ENCODE results near the gene KIAA0586.
"Not testable (repeated sequence)": the region's sequence is repeated elsewhere in the genome, so short reads cannot be mapped to it uniquely, and the experiment has no call there.

KIAA0586 gene

DNA sequence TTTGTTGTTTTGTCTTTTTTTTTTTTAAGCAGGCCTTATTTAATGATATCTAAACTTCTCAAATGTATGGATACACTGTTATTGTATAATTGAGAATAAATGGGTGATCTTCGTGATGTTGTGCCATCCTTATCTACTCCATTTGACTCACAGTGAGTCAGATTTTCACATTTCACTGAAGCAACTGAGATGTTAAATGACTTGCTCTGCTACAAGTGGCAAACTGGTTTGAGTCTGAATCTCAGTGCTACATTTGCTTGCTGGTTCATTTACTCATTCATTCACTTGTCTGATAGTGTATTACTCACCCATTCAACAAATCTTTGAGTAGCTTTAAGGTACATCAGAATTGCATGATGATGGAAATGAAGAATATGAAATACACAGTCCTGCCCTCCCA lies 2.6 kb downstream of the KIAA0586 start:
- Mint-ChIP-seq H3K4me1 (peaks cover 22% of the 10 kb centered on the region), H3K4me3 (no peak overlapping the region), H3K36me3 (peaks cover 16% of the 10 kb centered on the region), H3K27me3 (no peaks in the 10 kb centered on the region), H3K27ac (no peak overlapping the region), H3K9me3 (no peaks in the 10 kb centered on the region)
- ATAC-seq: no peak

DNA sequence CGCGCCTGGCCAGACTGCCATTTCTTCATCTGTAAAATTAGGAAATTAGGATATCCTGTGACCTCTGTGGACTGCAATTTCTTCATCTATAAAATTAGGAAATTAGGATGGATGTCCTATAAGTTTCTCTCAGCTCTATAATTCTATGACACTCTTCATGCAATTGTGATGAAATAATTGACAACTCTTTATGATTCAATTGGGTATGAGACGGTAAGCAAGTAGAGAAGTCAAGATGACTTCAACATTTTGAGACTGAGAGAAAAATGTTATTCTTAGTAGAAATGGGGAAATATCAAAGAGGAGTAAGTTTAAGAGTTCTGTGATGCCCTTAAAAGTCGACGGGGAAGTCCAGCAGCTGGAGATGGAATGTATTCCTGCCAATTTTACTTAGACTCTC lies 12.0 kb downstream of the KIAA0586 start:
- Mint-ChIP-seq H3K27me3 (no peaks in the 10 kb centered on the region), H3K4me3 (no peak overlapping the region), H3K27ac (no peak overlapping the region), H3K36me3 (peaks cover 69% of the 10 kb centered on the region), H3K9me3 (no peaks in the 10 kb centered on the region), H3K4me1 (no peaks in the 10 kb centered on the region)
- no peak for ATAC-seq

DNA sequence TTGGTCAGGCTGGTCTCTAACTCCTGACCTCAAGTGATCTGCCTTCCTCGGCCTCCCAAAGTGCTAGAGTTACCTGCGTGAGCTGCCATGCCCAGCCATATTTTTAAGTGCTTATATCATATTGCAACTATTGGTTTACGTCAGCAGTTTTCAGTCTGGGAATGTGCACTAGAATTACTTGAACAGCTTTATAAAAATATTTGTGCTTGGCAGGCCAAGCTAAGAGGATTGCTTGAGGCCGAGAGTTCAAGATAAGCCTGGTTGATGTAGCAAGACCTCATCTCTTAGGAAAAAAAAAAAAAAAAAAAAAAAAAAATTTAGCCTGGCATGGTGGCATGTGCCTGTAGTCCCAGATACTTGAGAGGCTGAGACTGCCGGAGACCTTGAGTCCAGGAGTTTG lies 17.1 kb downstream of the KIAA0586 start:
- Mint-ChIP-seq H3K4me1 (no peaks in the 10 kb centered on the region), H3K9me3 (no peaks in the 10 kb centered on the region), H3K27me3 (no peaks in the 10 kb centered on the region), H3K27ac (no peak overlapping the region), H3K36me3 (peaks cover 36% of the 10 kb centered on the region), H3K4me3 (no peak overlapping the region)
- no peak for ATAC-seq

DNA sequence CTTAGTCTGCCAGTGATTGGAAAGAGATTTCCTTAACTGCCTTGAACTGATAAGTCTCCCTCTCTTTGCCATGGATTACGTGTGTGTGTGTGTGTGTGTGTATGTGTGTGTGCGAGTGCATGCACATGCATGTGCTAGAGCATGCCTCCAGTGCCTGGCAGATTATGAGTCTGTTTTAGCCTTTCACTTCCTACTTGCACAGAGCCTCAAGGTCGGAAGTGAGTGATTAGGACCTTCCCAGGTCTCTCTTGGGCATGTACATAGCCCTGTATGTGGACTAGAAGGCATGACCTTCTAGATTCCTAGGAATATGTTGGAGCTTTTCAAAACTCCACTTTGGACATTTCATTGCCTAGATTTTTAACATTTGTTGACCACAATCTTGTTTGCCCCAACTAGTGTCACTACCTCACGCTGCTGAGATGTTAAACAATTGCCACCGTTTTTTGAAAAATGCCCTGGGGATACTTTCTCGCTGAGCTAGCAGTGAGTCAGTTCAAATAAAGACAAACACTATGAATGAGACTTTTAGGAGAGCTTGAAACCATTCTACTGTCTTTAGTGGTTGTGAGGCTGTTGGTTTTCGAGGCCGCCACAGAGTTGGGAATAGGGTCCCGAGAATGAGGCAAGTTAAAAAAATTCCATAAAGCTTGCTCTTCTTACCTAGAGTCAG lies 28.2 kb downstream of the KIAA0586 start:
- H3K9me3 Mint-ChIP-seq: no peaks in the 10 kb centered on the region
- no peak for ATAC-seq
- H3K27me3 Mint-ChIP-seq: no peaks in the 10 kb centered on the region
- H3K27ac Mint-ChIP-seq: no peak overlapping the region
- H3K36me3 Mint-ChIP-seq: peaks cover 52% of the 10 kb centered on the region
- H3K4me3 Mint-ChIP-seq: no peak overlapping the region
- H3K4me1 Mint-ChIP-seq: no peaks in the 10 kb centered on the region

DNA sequence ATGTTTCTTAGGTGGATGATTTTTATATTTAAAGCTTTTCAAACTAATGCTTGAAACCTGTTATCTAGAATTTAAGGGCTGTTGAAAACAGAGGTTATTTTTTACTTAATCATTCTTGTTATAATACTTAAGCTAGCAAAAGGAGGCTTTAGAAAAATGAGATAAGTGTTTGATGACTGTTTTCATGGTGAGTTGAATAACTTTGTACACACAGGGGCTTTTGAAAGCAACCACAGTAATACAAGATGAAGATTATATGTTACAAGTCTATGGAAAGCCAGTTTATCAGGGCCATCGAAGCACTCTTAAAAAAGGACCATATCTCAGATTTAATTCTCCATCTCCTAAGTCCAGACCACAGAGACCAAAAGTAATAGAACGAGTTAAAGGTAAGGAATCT lies 33.3 kb downstream of the KIAA0586 start:
- H3K4me1 Mint-ChIP-seq: no peaks in the 10 kb centered on the region
- no peak for ATAC-seq
- H3K27ac Mint-ChIP-seq: no peak overlapping the region
- no peaks in the 10 kb centered on the region for H3K9me3 Mint-ChIP-seq
- no peaks in the 10 kb centered on the region for H3K27me3 Mint-ChIP-seq
- peaks cover 53% of the 10 kb centered on the region for H3K36me3 Mint-ChIP-seq
- H3K4me3 Mint-ChIP-seq: no peak overlapping the region

DNA sequence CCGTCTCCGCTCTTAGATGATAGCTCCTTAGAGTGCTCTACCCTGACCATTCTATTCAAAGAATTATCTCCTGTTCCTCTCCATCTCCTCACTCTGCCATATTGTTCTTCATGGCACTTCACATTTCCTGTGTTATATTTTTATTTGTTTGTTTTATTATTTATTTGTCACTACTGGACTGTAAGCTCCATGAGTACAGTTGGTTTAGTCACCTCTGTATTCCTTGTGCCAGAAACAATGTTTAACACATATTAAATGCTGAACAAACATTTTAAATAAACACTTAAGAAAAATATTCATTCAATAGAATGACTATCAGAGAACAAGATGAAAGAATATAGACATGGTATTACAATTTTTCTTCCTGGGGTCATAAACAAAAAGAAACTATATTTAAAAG lies 35.6 kb downstream of the KIAA0586 start:
- no peaks in the 10 kb centered on the region for H3K27me3 Mint-ChIP-seq
- H3K4me3 Mint-ChIP-seq: no peak overlapping the region
- H3K4me1 Mint-ChIP-seq: no peaks in the 10 kb centered on the region
- no peak overlapping the region for H3K27ac Mint-ChIP-seq
- no peak for ATAC-seq
- no peaks in the 10 kb centered on the region for H3K9me3 Mint-ChIP-seq
- peaks cover 49% of the 10 kb centered on the region for H3K36me3 Mint-ChIP-seq

DNA sequence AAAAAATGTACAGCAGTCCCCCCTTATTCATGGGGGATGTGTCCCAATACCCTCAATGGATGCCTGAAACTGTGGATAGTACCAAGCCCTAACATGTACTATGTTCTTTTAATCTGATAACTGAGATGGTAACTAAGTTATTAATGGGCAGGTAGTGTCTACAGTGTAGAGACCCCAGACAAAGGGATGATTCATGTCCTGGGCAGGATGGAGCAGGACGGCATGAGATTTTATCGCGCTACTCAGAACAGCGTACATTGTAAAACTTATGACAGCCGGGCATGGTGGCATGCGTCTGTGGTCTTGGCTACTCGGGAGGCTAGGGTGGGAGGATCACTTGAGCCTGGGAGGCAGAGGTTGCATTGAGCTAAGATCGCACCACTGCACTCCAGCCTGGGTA lies 37.1 kb downstream of the KIAA0586 start:
- no peaks in the 10 kb centered on the region for H3K4me1 Mint-ChIP-seq
- ATAC-seq: no peak
- no peaks in the 10 kb centered on the region for H3K27me3 Mint-ChIP-seq
- H3K9me3 Mint-ChIP-seq: no peaks in the 10 kb centered on the region
- peaks cover 60% of the 10 kb centered on the region for H3K36me3 Mint-ChIP-seq
- no peak overlapping the region for H3K4me3 Mint-ChIP-seq
- no peak overlapping the region for H3K27ac Mint-ChIP-seq

DNA sequence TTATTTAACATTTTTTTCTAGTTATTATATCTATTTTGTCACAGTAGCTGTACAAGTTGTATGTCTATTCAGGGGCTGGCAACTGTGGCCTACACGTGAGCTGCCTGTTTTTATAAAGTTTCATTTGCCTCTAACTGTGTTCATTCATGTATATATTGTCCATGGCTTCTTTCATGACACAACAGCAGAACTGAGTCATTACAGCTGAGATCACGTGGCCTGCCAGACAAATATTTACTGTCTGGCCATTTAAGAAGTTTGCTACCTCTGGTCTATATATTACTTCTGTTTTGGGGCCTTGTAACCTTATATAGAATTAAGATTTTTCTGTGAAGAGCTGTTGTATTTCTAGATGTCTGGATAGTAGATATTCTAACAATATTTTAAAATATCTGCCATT lies 37.9 kb downstream of the KIAA0586 start:
- Mint-ChIP-seq H3K4me1 (no peaks in the 10 kb centered on the region), H3K27me3 (no peaks in the 10 kb centered on the region), H3K36me3 (peaks cover 55% of the 10 kb centered on the region), H3K4me3 (no peak overlapping the region), H3K27ac (no peak overlapping the region), H3K9me3 (no peaks in the 10 kb centered on the region)
- no peak for ATAC-seq

DNA sequence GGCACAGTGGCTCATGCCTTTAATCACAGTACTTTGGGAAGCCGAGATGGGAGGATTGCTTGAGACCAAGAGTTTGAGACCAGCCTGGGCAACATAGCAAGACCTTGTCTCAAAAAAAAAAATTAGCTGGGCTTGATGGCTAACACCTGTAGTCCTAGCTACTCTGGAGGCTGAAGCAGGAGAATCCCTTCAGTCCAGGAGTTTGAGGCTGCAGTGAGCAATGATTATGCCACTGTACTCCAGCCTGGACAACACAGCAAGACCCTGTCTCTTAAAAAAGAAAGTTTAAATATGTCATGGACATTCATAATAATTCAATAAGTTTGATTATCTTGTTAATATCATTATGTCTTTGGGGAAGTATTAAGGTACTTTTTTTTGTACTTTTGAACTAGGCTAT lies 38.9 kb downstream of the KIAA0586 start:
- Mint-ChIP-seq H3K9me3 (no peaks in the 10 kb centered on the region), H3K4me1 (no peaks in the 10 kb centered on the region), H3K4me3 (no peak overlapping the region), H3K36me3 (peaks cover 48% of the 10 kb centered on the region), H3K27me3 (no peaks in the 10 kb centered on the region), H3K27ac (no peak overlapping the region)
- ATAC-seq: no peak

DNA sequence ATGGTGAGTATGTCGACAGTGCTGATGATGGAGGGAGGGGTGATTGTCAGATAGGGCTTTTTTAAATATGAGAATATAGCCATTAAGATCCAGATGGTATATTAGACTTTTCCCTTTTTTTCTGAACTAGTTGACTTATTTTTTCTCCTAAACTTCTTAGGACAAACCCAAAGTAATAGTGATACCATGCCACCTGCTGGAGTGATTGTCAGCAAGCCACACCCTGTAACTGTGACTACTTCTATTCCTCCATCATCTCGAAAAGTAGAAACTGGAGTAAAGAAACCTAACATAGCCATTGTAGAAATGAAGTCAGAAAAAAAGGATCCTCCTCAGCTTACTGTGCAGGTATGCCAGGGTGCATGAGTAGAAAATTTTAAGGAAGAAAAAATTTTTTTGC lies 40.1 kb downstream of the KIAA0586 start:
- no peaks in the 10 kb centered on the region for H3K27me3 Mint-ChIP-seq
- ATAC-seq: no peak
- peaks cover 52% of the 10 kb centered on the region for H3K36me3 Mint-ChIP-seq
- no peak overlapping the region for H3K4me3 Mint-ChIP-seq
- H3K4me1 Mint-ChIP-seq: no peaks in the 10 kb centered on the region
- no peak overlapping the region for H3K27ac Mint-ChIP-seq
- no peaks in the 10 kb centered on the region for H3K9me3 Mint-ChIP-seq

DNA sequence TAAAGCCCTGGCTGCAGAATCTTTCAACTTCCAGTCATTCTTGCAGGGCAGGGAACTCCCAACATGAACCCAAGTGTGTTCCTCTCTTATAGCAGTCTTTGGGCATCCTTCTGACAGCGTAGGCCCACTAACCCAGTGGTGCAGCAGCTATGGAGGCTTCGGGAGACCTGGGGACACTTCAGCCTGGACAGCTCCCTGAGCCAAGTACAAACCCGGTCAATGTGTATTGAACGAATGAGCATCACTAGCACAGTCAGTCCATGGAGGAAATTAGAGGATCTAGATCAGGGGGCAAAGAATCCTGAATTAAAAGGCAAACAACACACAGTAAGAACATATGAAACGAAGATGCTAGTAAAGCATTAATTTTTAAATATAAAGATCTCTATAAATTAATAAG lies 41.8 kb downstream of the KIAA0586 start:
- no peaks in the 10 kb centered on the region for H3K4me1 Mint-ChIP-seq
- ATAC-seq: no peak
- peaks cover 40% of the 10 kb centered on the region for H3K36me3 Mint-ChIP-seq
- H3K4me3 Mint-ChIP-seq: no peak overlapping the region
- no peak overlapping the region for H3K27ac Mint-ChIP-seq
- no peaks in the 10 kb centered on the region for H3K27me3 Mint-ChIP-seq
- no peaks in the 10 kb centered on the region for H3K9me3 Mint-ChIP-seq

DNA sequence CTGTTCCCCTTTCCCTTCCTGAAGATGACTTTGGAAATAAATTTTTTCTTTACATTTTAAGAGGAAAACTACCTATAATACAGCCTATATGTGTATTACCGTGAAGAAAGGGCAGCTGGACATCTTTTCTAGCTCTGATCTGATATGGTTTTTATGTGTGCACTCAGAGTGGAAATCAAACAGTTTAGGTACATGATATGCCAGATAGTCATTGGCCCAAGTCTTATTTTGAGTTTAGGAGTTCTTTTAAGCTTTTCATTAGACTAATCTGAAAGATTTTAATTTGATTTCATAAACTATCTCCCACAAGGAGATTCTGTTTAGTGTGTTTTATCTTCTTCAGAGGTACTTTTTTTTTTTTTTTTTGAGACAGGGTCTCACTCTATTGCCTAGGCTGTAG lies 48.8 kb downstream of the KIAA0586 start:
- H3K4me1 Mint-ChIP-seq: peaks cover 16% of the 10 kb centered on the region
- no peak overlapping the region for H3K4me3 Mint-ChIP-seq
- ATAC-seq: no peak
- no peaks in the 10 kb centered on the region for H3K27me3 Mint-ChIP-seq
- H3K36me3 Mint-ChIP-seq: peaks cover 38% of the 10 kb centered on the region
- no peak overlapping the region for H3K27ac Mint-ChIP-seq
- H3K9me3 Mint-ChIP-seq: no peaks in the 10 kb centered on the region

DNA sequence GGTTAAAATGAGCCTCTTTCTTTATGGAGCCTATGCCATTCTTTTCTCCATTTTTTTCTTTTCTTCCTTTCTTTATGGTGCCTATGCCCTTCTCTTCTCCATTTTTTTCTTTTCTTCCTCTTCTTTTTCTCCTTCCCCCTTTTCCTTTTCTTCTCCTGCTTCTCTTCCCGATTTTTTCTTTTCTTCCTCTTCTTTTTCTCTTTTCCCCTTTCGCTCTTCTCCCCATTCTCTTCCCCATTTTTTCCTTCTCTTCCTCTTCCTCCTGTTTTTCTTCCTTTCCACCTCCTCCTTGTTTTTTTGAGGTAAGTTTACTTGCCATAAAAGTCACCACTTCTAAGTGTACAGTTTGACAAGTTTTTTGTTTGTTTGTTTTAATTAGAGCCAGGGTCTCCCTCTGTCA lies 50.1 kb downstream of the KIAA0586 start:
- H3K27me3 Mint-ChIP-seq: no peaks in the 10 kb centered on the region
- no peak overlapping the region for H3K4me3 Mint-ChIP-seq
- H3K9me3 Mint-ChIP-seq: no peaks in the 10 kb centered on the region
- no peak for ATAC-seq
- no peak overlapping the region for H3K27ac Mint-ChIP-seq
- H3K4me1 Mint-ChIP-seq: peaks cover 16% of the 10 kb centered on the region
- peaks cover 32% of the 10 kb centered on the region for H3K36me3 Mint-ChIP-seq

DNA sequence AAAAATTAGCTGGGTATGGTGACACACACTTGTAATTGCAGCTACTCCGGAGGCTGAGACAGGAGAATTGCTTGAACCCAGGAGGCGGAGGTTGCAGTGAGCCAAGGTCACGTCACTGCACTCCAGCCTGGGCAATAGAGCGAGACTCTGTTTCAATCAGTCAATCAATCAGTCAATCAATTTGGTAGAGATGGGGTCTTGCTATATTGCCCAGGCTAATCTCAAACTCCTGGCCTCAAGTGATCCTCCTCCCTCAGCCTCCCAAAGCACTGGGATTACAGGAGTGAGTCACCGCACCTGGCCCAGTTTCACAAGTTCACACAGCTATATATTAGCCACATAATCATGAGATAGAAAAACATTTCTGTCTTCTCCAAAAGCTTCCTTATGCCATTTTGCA lies 50.8 kb downstream of the KIAA0586 start:
- H3K27me3 Mint-ChIP-seq, ATAC-seq, H3K9me3 Mint-ChIP-seq, H3K27ac Mint-ChIP-seq, H3K4me3 Mint-ChIP-seq: not testable (repeated sequence)
- Mint-ChIP-seq H3K4me1 (peaks cover 16% of the 10 kb centered on the region), H3K36me3 (peaks cover 32% of the 10 kb centered on the region)

DNA sequence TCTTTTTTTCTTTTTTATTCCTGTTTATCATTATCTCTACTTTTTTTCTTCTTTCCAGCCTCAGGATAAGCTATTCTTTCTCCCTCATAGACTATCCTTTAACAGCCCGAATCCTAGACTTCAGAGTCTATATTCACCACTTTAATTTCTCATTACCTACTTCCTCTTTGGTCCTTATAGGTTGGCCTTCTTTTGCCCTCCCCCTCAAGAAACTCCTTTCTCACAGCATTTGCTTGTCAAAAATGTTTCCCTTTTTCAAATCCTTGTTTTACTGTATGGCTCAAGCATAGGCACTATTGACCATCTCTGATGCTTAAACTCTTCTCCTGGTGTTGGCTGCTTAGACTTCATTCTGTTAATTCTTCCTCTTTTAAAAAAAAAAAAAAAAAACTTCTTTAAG lies 52.5 kb downstream of the KIAA0586 start:
- Mint-ChIP-seq H3K36me3 (peaks cover 27% of the 10 kb centered on the region), H3K4me3 (no peak overlapping the region), H3K27ac (no peak overlapping the region), H3K4me1 (peaks cover 16% of the 10 kb centered on the region), H3K9me3 (no peaks in the 10 kb centered on the region), H3K27me3 (no peaks in the 10 kb centered on the region)
- ATAC-seq: peak; percentile 55

DNA sequence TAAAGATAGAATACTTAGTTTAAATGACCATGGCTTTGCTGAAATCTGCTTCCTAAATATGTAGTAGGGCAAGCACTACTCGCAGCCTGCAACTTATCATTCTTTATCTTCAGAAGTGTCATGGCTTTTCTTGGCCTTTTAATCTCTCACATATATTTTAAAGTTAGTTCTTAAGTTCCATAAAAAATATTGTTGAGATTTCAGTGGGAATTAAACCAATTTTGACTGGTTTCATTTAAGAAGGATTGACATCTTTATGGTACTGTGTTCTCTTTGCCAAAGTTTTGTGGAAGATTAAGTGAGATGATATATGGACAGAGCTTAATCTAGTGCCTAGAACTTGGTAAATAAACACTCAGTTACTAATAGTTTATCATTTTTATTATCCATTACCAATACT lies 56.7 kb downstream of the KIAA0586 start:
- Mint-ChIP-seq H3K4me3 (no peak overlapping the region), H3K9me3 (peaks cover 6% of the 10 kb centered on the region), H3K27me3 (no peaks in the 10 kb centered on the region), H3K36me3 (peaks cover 27% of the 10 kb centered on the region), H3K4me1 (peaks cover 16% of the 10 kb centered on the region), H3K27ac (no peak overlapping the region)
- ATAC-seq: no peak

DNA sequence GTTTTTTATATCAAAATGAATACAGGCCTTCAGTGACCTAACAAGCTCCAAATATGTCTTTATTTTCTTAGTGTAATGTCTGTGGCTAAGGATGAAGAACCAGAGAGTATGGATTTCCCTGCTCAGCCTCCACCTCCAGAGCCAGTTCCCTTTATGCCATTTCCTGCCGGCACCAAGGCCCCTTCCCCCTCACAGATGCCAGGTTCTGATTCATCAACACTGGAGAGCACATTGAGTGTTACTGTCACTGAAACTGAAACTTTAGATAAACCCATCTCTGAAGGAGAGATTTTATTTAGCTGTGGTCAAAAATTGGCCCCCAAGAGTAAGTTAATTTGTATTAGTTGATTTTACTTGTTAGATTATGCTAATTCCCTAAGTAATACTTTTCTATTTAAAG lies 61.0 kb downstream of the KIAA0586 start:
- peaks cover 21% of the 10 kb centered on the region for H3K36me3 Mint-ChIP-seq
- no peak for ATAC-seq
- no peak overlapping the region for H3K27ac Mint-ChIP-seq
- no peak overlapping the region for H3K4me3 Mint-ChIP-seq
- H3K27me3 Mint-ChIP-seq: no peaks in the 10 kb centered on the region
- peaks cover 6% of the 10 kb centered on the region for H3K9me3 Mint-ChIP-seq
- no peaks in the 10 kb centered on the region for H3K4me1 Mint-ChIP-seq
